ENCODE data around the gene SEMA3B. TPM values are rescaled to one million over a fixed set of nuclear protein-coding genes. Genes with fewer than 3 reads are reported as not detected.

Gene SEMA3B
- total RNA-seq, 1 experiment from 2014 or later, result 21.8 TPM

DNA sequence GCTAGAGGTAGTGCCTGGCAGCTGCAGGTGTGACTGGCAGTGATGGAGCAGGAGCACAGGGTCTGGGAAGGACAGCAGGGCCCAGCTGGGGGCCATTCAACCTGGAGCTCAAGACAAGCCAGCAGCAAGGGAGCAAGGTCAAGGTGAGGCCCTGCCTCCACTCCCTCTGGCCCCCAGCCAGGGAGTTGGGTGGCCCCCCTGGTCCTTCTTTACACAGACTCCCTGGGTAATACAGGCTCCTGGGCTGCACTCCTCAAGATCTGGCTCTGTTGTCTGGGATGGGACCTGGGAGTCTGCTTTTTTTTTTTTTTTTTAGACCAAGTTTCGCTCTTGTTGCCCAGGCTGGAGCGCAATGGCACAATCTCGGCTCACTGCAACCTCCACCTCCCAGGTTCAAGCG is 18.4 kb upstream of the SEMA3B start:
- H3K36me3 Mint-ChIP-seq (ENCODE audit: insufficient read depth, unreplicated experiment), result peaks cover 15% of the 10 kb centered on the region
- Histone ChIP-seq H3K4me3 (ENCODE audit: low read depth, low read length) (no peak overlapping the region), H3K4me1 (peaks cover 8% of the 10 kb centered on the region), H3K36me3 (ENCODE audit: control insufficient read depth, insufficient read depth, low read length) (no peaks in the 10 kb centered on the region; the same call in 1 of the 2 replicates), H3K9me3 (no peaks in the 10 kb centered on the region), H3K27me3 (replicated peaks; ENCODE audit: control insufficient read depth, insufficient read depth, low read length) (no peaks in the 10 kb centered on the region)
- BruUV-seq (replicated peaks), result no TSS peak
- no peak overlapping the region for H3K4me3 Mint-ChIP-seq (ENCODE audit: unreplicated experiment)
- H3K4me1 Mint-ChIP-seq (ENCODE audit: low read depth, unreplicated experiment), result no peaks in the 10 kb centered on the region
- no peaks in the 10 kb centered on the region for H3K9me3 Mint-ChIP-seq (ENCODE audit: unreplicated experiment)
- ChIA-PET CTCF (no interaction called here), POLR2A (no interaction called here)
- no peak overlapping the region for H3K27ac Mint-ChIP-seq (ENCODE audit: unreplicated experiment)
- H3K27me3 Mint-ChIP-seq (ENCODE audit: insufficient read depth, unreplicated experiment), result no peaks in the 10 kb centered on the region
- TF ChIP-seq, protein P1, sequence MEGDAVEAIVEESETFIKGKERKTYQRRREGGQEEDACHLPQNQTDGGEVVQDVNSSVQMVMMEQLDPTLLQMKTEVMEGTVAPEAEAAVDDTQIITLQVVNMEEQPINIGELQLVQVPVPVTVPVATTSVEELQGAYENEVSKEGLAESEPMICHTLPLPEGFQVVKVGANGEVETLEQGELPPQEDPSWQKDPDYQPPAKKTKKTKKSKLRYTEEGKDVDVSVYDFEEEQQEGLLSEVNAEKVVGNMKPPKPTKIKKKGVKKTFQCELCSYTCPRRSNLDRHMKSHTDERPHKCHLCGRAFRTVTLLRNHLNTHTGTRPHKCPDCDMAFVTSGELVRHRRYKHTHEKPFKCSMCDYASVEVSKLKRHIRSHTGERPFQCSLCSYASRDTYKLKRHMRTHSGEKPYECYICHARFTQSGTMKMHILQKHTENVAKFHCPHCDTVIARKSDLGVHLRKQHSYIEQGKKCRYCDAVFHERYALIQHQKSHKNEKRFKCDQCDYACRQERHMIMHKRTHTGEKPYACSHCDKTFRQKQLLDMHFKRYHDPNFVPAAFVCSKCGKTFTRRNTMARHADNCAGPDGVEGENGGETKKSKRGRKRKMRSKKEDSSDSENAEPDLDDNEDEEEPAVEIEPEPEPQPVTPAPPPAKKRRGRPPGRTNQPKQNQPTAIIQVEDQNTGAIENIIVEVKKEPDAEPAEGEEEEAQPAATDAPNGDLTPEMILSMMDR (IDR thresholded peaks at IDR 0.05; ENCODE audit: insufficient read depth in 1 of 2, low read depth in 1 of 2, low read length in 1 of 2, severe bottlenecking in 1 of 2, unreplicated experiment in 1 of 2), result no peak
- intact Hi-C loops (cut with micrococcal nuclease; ENCODE audit: unreplicated experiment), result no loop called here
- DNase-seq, result no peak

DNA sequence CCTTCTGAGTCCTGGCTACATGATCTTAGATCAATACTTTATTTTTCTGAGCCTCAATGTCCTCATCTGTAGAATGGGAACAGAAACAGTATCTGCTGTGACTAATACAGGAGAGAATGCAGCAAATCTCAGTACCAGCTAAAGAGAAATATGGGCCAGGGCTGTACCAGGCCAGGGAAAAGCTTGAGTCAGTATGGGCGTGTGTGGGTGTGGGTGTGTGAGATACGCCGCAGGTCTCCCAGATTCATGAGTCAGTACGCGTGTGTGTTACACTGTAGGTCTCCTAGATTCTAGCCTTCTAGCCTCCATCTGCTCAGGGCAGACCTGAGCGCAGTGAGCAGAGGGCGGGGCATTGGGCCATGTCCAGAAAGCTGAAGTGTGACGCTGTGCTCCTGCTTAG is 17.7 kb upstream of the SEMA3B start:
- TF ChIP-seq, protein P1 (IDR thresholded peaks at IDR 0.05; ENCODE audit: insufficient read depth in 1 of 2, low read depth in 1 of 2, low read length in 1 of 2, severe bottlenecking in 1 of 2, unreplicated experiment in 1 of 2), result no peak
- peaks cover 12% of the 10 kb centered on the region for H3K36me3 Mint-ChIP-seq (ENCODE audit: insufficient read depth, unreplicated experiment)
- H3K4me3 ChIP-seq (ENCODE audit: low read depth, low read length), result no peak overlapping the region
- H3K4me1 ChIP-seq, result peaks cover 2% of the 10 kb centered on the region; the same call in 1 of the 2 replicates
- H3K27me3 Mint-ChIP-seq (ENCODE audit: insufficient read depth, unreplicated experiment), result no peaks in the 10 kb centered on the region
- no peak overlapping the region for H3K4me3 Mint-ChIP-seq (ENCODE audit: unreplicated experiment)
- H3K27ac Mint-ChIP-seq (ENCODE audit: unreplicated experiment), result no peak overlapping the region
- intact Hi-C loops (cut with micrococcal nuclease; ENCODE audit: unreplicated experiment), result no loop called here
- CTCF ChIA-PET, result no interaction called here
- no peaks in the 10 kb centered on the region for H3K4me1 Mint-ChIP-seq (ENCODE audit: low read depth, unreplicated experiment)
- peaks cover under 1% of the 10 kb centered on the region for H3K36me3 ChIP-seq (ENCODE audit: control insufficient read depth, insufficient read depth, low read length)
- POLR2A ChIA-PET, result no interaction called here
- no peaks in the 10 kb centered on the region for H3K27me3 ChIP-seq (replicated peaks; ENCODE audit: control insufficient read depth, insufficient read depth, low read length)
- no peaks in the 10 kb centered on the region for H3K9me3 ChIP-seq
- H3K9me3 Mint-ChIP-seq (ENCODE audit: unreplicated experiment), result no peaks in the 10 kb centered on the region
- DNase-seq, result no peak
- no TSS peak for BruUV-seq (replicated peaks)

DNA sequence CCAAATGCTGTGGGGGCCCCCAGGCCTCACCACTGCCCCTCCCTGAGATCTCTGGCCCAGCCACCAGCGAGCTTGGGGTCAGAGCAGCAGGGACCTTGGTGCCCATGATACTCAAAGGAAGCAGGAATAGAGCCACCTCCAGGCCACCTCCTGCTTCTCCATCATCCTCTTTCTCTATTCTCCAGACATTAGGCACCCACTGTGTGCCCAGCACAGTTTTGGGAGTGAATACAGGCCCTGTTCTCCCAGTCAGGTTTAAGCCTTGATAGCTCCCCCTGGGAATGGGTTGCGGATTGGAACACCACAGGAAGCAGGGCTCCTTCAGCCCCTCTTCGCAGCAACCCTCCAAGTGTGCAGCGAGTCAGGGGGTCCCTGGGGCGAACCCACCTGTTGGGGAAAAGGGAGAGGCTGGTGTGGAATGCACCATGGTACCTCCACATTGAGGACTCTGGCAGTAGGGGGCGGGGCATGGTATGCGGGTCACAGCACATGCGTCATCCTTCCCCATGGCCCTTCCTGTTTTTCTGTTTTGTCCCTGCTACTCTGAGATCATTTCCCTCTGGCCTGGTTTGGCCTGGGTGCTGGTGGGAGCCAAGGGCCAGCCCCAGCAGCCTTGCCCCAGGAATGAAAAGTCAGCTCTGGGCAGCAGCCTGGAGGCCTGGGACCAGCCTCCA is 14.2 kb upstream of the SEMA3B start:
- Mint-ChIP-seq H3K4me3 (ENCODE audit: unreplicated experiment) (no peak overlapping the region), H3K4me1 (ENCODE audit: low read depth, unreplicated experiment) (no peaks in the 10 kb centered on the region), H3K9me3 (ENCODE audit: unreplicated experiment) (no peaks in the 10 kb centered on the region), H3K27ac (ENCODE audit: unreplicated experiment) (no peak overlapping the region), H3K36me3 (ENCODE audit: insufficient read depth, unreplicated experiment) (peaks cover 25% of the 10 kb centered on the region), H3K27me3 (ENCODE audit: insufficient read depth, unreplicated experiment) (no peaks in the 10 kb centered on the region)
- TF ChIP-seq, protein P1 (IDR thresholded peaks at IDR 0.05; ENCODE audit: insufficient read depth in 1 of 2, low read depth in 1 of 2, low read length in 1 of 2, severe bottlenecking in 1 of 2, unreplicated experiment in 1 of 2), result no peak
- intact Hi-C loops (cut with micrococcal nuclease; ENCODE audit: unreplicated experiment), result no loop called here
- ChIA-PET POLR2A (no interaction called here), CTCF (interaction anchor here (1.9 kb wide), 1 partner anchor 8 kb away, joined by 5 read pairs; no protein-coding TSS in a partner anchor)
- peaks cover 2% of the 10 kb centered on the region for H3K4me1 ChIP-seq
- peaks cover 5% of the 10 kb centered on the region for H3K36me3 ChIP-seq (ENCODE audit: control insufficient read depth, insufficient read depth, low read length)
- H3K4me3 ChIP-seq (ENCODE audit: low read depth, low read length), result no peak overlapping the region
- H3K27me3 ChIP-seq (replicated peaks; ENCODE audit: control insufficient read depth, insufficient read depth, low read length), result no peaks in the 10 kb centered on the region
- no peak for DNase-seq
- H3K9me3 ChIP-seq, result no peaks in the 10 kb centered on the region
- no TSS peak for BruUV-seq (replicated peaks)

Measured in Caco-2 (cell line).